HG03060 (cell line): ENCODE data around the gene KCTD11.

Experiments used
- ATAC-seq: cut with Tn5 transposase; IDR thresholded peaks from one replicate; pipeline ENCODE4 v1.9.1; 2021; ENCODE audit warnings: low read depth, moderate number of reproducible peaks; ENCODE audit not compliant: unreplicated experiment

KCTD11 gene

DNA sequence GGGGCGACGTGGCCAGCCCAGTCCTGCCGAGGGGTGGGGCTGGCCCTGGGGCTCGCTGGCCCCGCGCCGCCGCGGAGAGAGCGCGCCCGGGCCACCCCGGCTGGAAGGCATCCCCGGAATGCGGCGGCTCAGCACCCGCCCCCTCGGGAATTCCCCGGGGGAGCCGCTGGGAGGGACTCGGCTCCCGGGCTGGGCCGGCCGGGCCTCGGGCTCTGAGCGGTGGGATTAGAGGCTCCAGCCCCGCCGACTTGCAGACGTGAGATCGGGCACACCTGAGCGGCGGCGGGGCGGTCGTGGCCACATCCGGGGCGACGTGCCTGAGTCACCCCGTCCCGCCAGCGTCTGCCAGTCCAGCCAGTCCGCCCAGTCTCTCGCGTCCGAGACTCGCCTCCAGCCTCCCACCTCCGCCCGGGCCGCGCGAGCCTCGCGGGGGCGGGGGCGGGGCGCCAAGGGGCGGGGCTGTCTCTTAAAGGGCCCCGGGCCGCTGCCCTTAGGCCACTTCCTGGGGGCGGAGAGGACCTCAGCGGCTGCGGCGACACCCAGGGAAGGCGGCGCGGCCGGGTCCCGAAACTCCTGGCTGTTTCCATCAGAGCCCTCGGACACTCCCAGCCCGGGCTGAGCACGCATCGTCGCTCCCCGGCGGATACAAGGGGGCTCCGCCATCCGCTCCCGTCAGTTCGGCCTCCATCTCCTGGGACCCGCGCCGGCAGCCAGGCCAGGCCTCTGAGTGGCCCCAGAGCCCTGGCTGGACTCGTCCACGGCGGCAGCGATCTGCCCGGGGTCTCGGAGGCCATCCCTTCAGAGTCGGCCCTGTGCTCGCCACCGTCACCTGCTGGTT, at the start of gene KCTD11:
Gene KCTD11, plus strand, starts transcription at position 498 of the 838 bp plus-strand sequence.
- ATAC-seq: peak; percentile 36

DNA sequence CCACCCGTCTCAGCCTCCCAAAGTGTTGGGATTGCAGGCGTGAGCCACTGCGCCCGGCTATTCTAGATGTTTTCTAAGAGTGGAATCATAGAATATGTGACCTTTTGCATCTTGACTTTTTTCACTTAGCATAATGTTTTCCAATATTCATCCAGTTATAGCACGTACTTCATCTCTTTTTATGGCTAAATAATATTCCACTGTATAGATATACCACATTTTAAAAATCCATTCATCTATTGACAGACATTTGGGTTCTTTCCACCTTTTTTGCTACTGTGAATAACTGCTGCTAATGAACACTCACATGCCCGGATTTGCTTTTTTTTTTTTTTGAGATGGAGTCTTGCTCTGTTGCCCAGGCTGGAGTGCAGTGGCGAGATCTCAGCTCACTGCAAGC, 47.8 kb upstream of the KCTD11 start:
- no peak for ATAC-seq

DNA sequence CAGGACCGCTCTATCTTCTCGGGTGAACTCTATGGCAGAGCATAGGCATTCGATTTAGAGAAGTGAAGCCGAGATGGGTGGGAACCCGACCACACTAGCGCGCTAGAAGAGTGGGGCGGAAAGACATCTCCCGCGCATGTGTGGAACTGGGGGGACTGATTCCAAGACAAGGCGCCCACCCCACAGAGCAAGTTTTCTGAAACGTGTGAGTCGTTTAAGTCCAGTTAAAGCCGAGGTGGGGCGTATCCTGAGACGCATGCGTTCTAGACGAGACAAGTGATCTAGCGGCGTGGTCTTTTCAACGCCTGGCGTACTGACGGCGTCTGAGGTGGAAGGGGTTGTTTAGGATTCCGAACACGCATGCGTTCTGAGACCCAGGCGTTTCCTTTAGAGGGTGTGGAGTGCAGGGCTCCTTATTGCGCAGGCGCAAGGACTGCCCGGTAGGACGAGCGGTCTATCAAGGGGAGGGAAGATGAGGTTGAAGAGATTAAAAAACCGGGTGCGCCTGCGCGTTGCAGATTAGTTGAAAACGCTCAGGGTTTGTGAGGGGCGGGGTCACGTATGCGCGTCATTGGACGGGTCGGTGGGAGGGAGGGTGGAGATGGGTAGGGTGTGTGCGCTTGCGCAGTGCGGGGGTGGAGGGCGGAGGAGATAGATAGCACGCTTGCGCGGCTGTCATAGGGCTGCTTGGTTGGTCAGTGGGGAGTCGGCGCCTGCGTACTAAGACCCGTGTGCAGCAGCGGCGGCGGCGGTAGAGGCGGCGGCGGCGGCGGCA, 44.9 kb upstream of the KCTD11 start, which contains the start of gene EIF5A:
Gene EIF5A, plus strand, starts transcription at position 718 of the 775 bp plus-strand sequence. CDS start 2,008 bp downstream, outside the sequence.
- ATAC-seq: peak; percentile 48

DNA sequence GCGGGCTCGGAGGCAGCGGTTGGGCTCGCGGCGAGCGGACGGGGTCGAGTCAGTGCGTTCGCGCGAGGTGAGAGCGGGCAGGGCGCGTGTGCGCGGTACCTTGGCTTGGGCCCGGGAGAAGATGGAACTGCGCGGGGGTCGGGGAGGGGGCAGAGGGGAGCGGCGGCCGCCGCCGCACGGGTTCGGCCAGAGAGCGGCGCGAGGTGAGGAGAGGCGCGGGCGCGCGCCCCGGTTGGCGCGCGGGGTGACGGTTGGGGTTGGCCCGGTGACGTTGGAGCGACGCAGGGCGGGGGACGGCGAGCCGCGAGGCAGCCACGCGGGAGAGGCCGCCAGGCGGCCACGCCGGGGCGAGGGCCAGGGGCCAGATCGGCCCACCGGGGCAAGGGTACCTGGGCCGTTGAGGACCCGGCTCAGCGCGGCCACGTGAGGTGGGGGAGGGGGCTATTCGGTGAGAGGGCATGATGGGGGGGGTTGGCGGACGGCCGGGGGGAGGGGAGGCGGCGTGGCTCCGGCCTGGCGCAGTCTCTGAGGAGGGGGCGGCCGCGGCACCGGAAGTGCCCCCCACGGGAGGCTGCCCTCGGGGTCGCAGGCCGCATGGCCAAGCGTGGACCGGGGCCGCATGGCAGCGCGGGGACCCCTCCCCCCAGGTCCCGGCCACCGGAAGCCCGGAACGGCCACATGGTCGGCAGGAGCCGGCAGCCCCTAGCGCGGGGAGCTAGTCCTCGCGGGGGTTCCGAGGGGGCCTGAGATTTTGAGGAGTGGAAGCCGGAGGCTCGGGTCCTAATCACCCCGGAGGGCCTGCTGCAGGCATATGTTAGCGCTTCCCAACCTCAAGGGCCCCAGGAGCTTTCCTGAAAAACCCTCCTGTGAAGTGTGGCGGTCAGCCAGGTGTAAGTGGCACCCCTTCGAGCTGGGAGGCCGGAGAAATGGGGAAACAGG, 44.0 kb upstream of the KCTD11 start:
- ATAC-seq: no peak

DNA sequence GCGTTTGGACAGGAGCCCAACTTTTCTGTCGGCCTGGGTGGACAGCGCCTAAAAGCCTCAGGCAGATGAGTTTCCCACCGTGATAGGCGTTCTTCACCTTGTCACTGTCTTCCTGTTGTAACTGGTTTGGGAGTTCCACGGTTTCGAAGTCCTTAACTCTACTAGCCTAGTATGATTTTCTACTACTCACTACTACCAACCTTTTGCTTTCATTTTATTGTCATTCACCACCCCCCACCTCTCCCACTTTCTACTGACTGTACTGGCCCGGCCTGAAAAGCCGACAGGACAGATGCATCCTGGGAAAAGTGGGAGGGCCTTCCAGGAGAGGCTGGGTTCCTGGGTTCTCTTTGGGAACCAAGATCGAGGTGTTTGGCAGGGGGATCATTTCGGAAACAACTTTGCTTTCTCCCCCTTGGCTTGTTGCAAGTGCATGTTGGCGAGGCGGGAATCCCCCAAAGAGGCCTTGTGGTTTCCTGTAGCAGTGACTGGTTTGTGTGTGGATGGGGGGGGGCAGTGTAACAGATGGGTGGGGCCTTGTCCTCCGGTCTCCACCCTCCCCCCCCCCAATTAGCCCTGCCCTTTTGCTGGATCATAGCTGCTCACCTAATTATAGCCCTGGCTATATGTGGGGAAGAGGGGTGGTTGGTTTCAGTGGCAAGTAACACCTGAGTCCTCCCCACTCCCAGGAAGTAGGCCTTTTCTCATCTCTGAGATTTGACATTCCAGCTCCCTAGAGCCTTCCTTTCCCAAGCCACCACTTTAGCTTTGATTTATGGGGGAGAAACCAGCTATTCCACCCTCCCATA, 43.1 kb upstream of the KCTD11 start:
- ATAC-seq: no peak

DNA sequence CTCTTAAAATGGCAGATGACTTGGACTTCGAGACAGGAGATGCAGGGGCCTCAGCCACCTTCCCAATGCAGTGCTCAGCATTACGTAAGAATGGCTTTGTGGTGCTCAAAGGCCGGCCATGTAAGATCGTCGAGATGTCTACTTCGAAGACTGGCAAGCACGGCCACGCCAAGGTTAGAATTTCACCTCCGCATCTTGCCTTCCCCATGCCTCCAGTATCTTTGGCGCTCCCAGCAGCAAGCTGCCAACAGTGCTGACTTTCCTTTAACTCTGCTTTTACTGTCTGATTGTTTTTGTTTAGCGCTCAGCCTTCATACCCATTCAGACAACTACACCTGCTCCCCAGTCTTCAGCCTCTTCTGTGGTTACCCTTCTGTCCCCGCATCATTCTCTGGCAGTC, 42.3 kb upstream of the KCTD11 start:
- no peak for ATAC-seq

DNA sequence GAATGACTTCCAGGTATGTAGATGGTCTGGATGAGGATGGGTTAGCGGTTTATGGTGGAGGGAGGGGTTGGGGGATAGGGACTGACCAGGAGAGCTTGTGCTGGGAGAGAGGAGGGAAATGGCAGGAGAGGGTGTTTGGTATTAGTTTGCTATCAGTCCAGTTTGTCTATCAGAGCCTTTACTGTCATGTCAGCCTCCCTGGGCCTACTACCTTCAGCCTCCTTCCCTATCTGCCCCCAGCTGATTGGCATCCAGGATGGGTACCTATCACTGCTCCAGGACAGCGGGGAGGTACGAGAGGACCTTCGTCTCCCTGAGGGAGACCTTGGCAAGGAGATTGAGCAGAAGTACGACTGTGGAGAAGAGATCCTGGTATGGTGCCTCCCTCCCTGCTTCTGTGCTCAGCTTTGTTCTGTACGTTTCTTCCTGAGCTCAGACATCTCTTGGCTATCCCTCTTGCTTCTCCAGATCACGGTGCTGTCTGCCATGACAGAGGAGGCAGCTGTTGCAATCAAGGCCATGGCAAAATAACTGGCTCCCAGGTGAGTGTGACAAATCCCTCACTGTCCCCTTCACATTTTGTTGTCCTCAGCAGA, 40.8 kb upstream of the KCTD11 start:
- ATAC-seq: no peak

DNA sequence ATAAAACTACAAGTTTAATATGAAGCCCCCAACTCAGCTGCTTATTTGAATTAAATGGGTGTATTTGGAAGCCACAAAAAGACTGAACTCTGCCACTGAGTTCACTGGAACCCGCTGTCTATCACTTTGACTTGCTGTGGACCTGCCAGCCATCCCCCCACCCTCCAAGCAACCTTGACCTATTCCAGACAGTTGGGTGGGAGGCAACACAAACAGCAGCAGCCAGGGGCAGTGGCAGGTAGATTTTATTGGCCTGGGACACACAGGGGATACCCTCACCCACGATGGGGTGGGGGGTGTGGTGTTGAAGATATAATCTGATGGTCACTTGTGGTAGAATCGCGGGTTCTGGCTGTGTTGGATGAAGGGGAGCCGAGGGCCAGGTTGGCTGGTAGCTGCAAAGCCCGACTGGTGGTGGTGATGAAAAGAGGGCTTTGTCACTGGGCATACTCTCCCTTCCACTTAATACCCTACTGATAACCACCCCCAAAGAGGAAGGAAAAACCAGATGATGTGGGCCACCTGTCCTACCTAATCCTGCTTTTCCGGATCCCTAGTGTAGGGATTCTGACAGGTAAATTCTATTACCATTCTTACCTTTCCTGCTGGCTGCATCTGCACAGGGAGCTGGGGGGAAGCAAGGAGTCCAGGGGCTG, 39.4 kb upstream of the KCTD11 start:
- no peak for ATAC-seq

DNA sequence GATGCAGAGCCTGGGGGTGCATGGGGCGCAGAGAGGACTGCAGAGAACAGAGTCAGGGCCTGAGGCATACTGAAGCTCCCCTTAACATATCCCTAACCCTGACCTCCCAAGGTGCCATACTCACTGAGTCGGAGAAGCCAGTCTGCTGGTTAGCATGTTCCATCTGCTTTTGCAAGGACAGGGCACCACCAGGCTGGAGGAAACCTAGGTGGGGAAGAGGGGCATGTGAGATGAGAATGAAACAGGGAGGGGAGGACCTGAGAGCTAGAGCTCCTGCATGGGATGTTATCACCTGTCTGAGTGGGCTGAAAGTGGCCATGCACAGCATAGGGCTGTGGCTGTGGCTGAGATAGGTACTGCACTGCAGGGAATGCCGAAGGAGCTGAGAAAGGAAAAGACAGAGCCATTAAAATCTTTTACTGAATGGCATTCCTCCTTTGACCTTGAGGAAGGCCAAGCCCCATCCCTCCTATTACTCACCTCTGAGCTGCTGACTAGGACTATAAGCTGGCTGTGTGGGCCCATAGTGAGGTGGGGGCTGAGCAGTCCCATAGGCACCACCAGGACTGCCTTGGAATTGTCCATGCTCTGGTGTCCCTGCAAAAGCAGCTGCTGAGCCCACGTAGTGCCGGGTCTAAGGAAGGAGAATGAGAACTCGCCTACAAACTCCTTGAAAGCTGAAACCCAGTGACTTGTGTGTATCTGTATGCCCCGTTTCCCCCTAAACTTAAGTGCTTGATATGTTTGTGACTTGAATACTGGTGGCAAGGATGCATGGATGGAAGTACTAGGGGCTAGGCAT, 38.7 kb upstream of the KCTD11 start:
- ATAC-seq: no peak

DNA sequence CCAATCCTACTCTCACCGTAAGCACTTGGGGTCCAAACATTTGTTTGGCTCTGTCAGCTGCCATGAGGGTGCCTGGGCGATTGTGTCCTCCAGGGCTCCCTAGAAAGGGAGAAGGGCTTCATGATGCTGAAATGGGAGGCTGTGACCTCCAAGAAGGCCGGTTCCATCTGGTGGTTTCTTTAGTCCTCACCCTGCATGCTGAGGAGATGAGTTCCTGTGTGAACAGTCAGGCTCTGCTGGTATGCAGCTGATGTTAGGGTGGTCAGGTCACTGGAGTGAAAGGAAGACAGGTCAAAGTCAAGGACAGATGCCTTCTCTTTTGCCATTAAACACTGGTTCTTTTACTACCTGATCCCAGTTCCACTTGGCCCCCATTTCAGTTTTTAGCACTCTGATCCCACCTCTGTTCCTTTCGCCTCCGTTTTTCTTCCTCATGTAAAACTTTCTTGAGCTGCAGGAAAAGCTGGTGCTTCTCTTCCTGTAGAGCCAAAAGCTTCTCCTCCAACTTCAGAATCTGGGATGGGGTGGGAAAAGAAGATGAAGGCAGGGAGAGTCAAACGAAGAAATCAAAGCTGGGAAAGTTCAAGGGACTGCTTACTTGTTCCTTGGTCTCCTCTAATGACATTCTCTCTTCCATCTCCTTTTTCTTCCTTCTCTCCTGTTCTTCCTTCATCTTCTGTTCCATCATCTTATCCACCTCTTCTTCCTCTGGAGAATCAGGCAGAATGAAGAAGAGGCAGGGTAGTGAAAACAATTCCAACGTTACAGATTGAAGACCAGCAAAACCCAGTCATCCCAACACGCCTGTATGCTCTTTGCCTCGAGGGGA, 37.9 kb upstream of the KCTD11 start:
- ATAC-seq: no peak

DNA sequence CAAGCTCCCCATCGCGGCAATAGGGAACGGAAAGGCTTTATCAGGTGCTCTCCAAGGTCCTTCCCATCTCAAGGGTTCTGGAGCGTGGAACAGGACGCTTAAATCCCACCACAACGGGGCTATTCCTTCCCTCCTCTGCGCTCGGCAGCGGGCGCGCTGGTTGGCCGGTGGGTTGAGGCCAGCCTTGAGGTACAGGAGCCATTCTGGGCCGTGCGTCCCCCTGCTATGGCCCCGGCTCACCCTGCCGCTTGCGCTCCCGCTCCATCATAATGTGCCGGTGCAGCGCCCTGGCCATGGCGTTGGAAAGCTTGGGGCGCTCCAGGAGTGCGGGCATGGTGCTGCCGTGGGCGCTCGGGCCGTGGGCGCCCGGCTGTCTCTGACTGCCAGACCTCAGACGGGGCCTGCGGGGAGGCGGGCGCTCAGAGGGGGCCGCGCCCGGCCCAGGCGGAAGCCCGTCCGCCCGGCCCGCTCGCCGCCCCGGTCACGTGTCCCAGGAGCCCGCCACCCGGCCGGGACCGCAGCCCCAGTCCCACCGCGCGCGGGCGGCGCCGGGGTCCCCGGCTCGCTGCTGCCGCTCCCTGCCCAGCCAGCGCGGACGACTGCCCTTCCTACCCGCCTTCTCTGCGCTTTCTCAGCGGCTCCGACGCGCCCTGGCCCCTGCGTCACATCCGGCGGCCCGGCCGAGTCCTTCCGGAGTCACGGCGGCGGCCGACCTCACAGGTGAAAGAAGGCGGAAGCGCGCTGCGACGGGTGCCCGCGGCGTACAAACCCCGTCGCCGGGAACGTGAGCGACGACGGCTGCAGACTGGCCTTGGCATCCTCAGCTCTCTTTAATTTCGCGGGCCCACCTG, 37.0 kb upstream of the KCTD11 start, which contains the start of gene GPS2:
Gene GPS2, minus strand, starts transcription at position 642 of the 851 bp plus-strand sequence. Its CDS starts 308 bp downstream, at position 334.
- no peak for ATAC-seq

DNA sequence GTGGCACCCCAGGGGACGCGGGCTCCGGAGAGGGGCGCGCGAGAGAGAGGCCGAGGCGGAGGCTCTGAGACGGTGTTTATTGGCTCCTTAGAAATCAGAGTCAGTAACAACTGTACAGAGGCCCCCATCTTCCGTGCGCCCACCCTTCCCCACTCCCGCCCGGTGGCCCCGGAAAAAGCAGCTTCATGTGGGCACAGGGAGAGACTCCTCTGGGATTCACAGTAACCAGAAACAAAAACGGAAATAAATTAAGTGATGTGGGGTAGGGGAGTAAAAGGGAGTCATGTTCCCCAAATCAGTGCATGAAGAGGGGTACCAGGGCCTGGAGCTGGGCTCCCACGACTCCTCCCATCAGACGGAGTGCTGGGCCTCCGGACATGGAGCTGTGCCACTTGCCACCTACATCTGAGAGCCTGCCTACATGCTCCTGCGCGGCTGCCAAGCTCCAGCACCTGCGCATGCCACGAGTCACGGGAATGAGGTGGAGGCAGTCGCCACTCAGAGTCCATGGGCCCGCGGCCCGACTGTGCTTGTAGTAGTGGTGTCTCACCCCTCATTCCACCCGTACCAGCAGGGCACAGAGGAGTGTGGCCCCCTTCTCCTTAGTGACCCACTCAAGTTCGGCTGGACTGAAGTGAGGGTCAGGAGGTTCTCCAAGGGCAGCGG, 36.3 kb upstream of the KCTD11 start:
- no peak for ATAC-seq

DNA sequence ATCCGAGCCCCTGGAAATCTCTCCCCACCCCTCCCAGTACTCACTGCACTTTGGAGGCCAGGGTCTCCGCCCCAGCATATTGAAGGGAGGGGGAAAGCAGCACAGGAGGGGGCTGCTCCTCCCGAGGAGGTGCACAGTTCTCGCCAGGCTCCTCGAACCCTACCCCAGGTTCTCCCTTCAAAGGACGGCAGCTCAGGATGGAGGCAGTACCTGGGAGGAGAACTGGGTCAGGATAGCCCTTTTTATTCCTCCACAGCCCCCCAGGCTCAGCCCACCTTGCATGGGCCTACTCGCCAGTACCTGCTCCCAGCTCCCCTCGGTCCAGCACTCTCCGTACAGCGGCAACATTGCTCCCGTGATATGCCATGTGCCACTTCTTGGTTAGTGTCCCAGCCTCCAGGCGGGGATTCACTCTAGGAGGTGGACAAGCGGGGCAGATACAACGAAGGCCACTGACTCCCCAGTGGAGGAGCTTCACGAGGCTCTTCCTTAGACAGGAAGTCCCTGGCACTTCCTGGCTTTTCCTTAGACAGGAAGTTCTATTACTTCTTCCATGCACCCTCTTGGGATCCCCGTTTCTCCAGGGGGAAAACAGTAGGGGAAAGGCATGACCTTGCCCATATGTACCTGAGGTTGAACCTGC, 34.7 kb upstream of the KCTD11 start:
- ATAC-seq: no peak

DNA sequence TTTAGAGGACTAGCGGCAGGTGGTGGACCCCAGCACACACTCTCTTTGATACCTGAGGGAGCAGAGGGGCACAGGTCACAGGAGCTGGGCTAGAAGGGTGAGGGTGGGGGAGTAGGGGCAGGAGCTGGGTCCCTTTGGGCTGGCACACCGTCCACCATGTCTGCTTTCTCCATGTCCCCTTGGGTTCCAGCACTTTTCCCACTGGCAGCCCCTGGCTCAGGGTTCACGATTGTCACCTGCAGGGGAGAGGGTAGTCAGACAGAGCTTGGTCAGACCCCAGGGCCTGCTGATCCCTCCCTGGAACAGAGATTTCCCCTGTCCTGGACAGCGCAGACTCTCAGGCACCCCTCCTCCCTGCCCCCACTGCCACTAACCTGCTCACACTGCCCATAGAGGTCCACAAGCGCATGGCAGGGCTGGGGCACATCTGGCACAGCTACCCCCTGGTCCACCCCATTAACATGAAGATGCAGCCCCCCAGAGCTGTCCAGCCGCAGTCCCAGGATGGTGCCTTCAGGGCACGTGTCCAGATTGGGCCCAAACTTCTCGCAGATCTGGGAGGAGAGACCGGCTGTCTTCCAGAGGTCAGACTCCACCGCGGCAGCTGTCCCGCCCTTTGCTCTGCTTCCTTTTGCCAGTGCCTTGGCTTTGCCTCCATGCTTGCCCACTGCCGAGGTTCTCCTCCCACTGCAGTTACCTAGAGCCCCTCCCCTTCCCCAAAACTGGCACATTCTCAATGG, 33.7 kb upstream of the KCTD11 start:
- ATAC-seq: no peak
